ENCODE data around the gene ZNF536.

GRCh38 chr19:30376272-30376671 is 4.1 kb downstream of the ZNF536 start:
- TF ChIP-seq CTCF (conservative IDR thresholded peaks at IDR 0.05; ENCODE audit: low read depth, low read length) (no peak), EZH2phosphoT487 (IDR thresholded peaks at IDR 0.05; ENCODE audit: borderline replicate concordance, low read length) (no peak), EZH2 (IDR thresholded peaks at IDR 0.05; ENCODE audit: low read length, unreplicated experiment) (no peak)
